GM12874 (cell line): Measurements from ENCODE around the gene PPP1R12A.

Experiments
- CTCF ChIP-seq: IDR thresholded peaks from 2 replicates; pipeline ENCODE4 v1.5.1; 2011; ENCODE audit warnings: low read depth, mild to moderate bottlenecking, control low read depth, low read length, moderate library complexity; ENCODE audit not compliant: insufficient read depth

The PPP1R12A gene

GRCh38 chr12:79920421-79921238 is 14.3 kb downstream of the PPP1R12A start:
- TF ChIP-seq CTCF = no peak

GRCh38 chr12:79919762-79920161 is 15.1 kb downstream of the PPP1R12A start:
- TF ChIP-seq CTCF = no peak

GRCh38 chr12:79916826-79917225 is 18.1 kb downstream of the PPP1R12A start:
- TF ChIP-seq CTCF = no peak

- TF ChIP-seq CTCF = no peak
These were observed 22.8 kb downstream of the PPP1R12A start for GRCh38 chr12:79911889-79912656.

- no peak for TF ChIP-seq CTCF
These were observed 26.5 kb downstream of the PPP1R12A start for GRCh38 chr12:79908366-79908765.

- no peak for TF ChIP-seq CTCF
These were observed 33.4 kb downstream of the PPP1R12A start for GRCh38 chr12:79901506-79901905.

- TF ChIP-seq CTCF = no peak
These were observed 33.9 kb downstream of the PPP1R12A start for GRCh38 chr12:79900951-79901350.
